SU-DHL-6 (cell line): ENCODE measurements around the gene KIF7.

ENCODE experiments used
- H2AFZ ChIP-seq: fragments of 200-600 bp; sonication (generic); 2 replicates; pipeline ENCODE4 v1.6.1; 2014; ENCODE audit warnings: low read depth, mild to moderate bottlenecking, moderate library complexity, mixed read lengths, antibody characterized with exemption, low read length; ENCODE audit not compliant: severe bottlenecking
- H3F3A ChIP-seq: fragments of 200-600 bp; shearing (Covaris generic); 2 replicates; pipeline ENCODE4 v1.6.0; 2016; ENCODE audit warnings: antibody characterized with exemption, mild to moderate bottlenecking; ENCODE audit not compliant: insufficient read depth
- H3K27ac ChIP-seq: fragments of 200-600 bp; sonication (generic); 2 replicates; pipeline ENCODE4 v1.5.1; 2016; ENCODE audit warnings: low read depth, mild to moderate bottlenecking, low read length, moderate library complexity, mixed read lengths
- H3K27me3 ChIP-seq: fragments of 200-600 bp; sonication (generic), shearing (Covaris generic); 2 replicates; pipeline ENCODE4 v1.6.0; 2014; ENCODE audit warnings: mild to moderate bottlenecking, low read length
- H3K36me3 ChIP-seq: fragments of 200-600 bp; sonication (generic); 2 replicates; pipeline ENCODE4 v1.6.1; 2014; ENCODE audit warnings: mild to moderate bottlenecking, low read length, mixed read lengths
- H3K4me2 ChIP-seq: fragments of 300-600, 200-600 bp; shearing (Covaris generic), sonication (generic); 2 replicates; pipeline ENCODE4 v1.6.0; 2014; ENCODE audit warnings: low read length, low read depth, mild to moderate bottlenecking; ENCODE audit not compliant: poor library complexity, severe bottlenecking
- H3K4me3 ChIP-seq: fragments of 200-600 bp; sonication (generic); 2 replicates; pipeline ENCODE4 v1.5.1; 2014; ENCODE audit warnings: antibody characterized with exemption, low read length, mild to moderate bottlenecking, mixed read lengths; ENCODE audit not compliant: insufficient read depth, poor library complexity, severe bottlenecking
- H3K79me2 ChIP-seq: fragments of 200-600 bp; sonication (generic); 2 replicates; pipeline ENCODE4 v1.6.1; 2014; ENCODE audit warnings: mild to moderate bottlenecking, low read length, moderate library complexity; ENCODE audit not compliant: insufficient read depth
- H3K9ac ChIP-seq: fragments of 200-600 bp; sonication (generic); 2 replicates; pipeline ENCODE4 v1.7.0; 2014; ENCODE audit warnings: mild to moderate bottlenecking, low read length
- H3K9me2 ChIP-seq: fragments of 200-600 bp; sonication (generic); replicated peaks from 2 replicates; pipeline ENCODE4 v1.6.1; 2014; ENCODE audit warnings: low read length; ENCODE audit not compliant: insufficient read depth
- H3K9me3 ChIP-seq: fragments of 200-600 bp; sonication (generic); 2 replicates; pipeline ENCODE4 v1.6.1; 2014; ENCODE audit warnings: low read length, mixed read lengths; ENCODE audit not compliant: insufficient read depth
- H4K20me1 ChIP-seq: fragments of 200-600 bp; sonication (generic); 2 replicates; pipeline ENCODE4 v1.6.1; 2014; ENCODE audit warnings: low read depth, mild to moderate bottlenecking, antibody characterized with exemption, low read length, moderate library complexity, mixed read lengths
- CTCF ChIP-seq: fragments of 200-600 bp; sonication (generic); IDR thresholded peaks from one replicate; pipeline ENCODE4 v1.5.1; 2017; ENCODE audit warnings: antibody characterized with exemption, mild to moderate bottlenecking, low read length, moderate library complexity; ENCODE audit not compliant: insufficient read depth, poor library complexity, severe bottlenecking
- EZH2phosphoT487 ChIP-seq: fragments of 200-600 bp; sonication (generic), shearing (Covaris generic); conservative IDR thresholded peaks from 2 replicates; pipeline ENCODE4 v1.6.1; 2018; ENCODE audit warnings: mild to moderate bottlenecking, antibody characterized with exemption, low read length, moderate library complexity, mixed read lengths

The KIF7 gene

GRCh38 chr15:89633585-89633984 is 21.7 kb downstream of the KIF7 start:
- Histone ChIP-seq H3K27me3 (no peaks in the 10 kb centered on the region), H3K9ac (no peak overlapping the region), H2AFZ (no peak overlapping the region), H3K36me3 (no peaks in the 10 kb centered on the region), H3K27ac (no peak overlapping the region), H3K4me2 (no peak overlapping the region), H3K9me2 (no peaks in the 10 kb centered on the region), H3K9me3 (no peaks in the 10 kb centered on the region), H4K20me1 (no peaks in the 10 kb centered on the region), H3F3A (no peaks in the 10 kb centered on the region), H3K79me2 (no peaks in the 10 kb centered on the region), H3K4me3 (no peak overlapping the region)
- no peak for TF ChIP-seq CTCF
- no peak for TF ChIP-seq EZH2phosphoT487

GRCh38 chr15:89632563-89633430 is 22.5 kb downstream of the KIF7 start:
- Histone ChIP-seq H3K9ac (no peak overlapping the region), H4K20me1 (no peaks in the 10 kb centered on the region), H2AFZ (no peak overlapping the region), H3K36me3 (no peaks in the 10 kb centered on the region), H3K4me3 (no peak overlapping the region), H3K79me2 (no peaks in the 10 kb centered on the region), H3K9me2 (no peaks in the 10 kb centered on the region), H3K27me3 (no peaks in the 10 kb centered on the region), H3K9me3 (no peaks in the 10 kb centered on the region), H3F3A (no peaks in the 10 kb centered on the region), H3K4me2 (no peak overlapping the region), H3K27ac (no peak overlapping the region)
- TF ChIP-seq EZH2phosphoT487, result no peak
- no peak for TF ChIP-seq CTCF

GRCh38 chr15:89631902-89632264 is 23.4 kb downstream of the KIF7 start:
- H2AFZ ChIP-seq, result no peak overlapping the region
- no peaks in the 10 kb centered on the region for H3K27me3 ChIP-seq
- no peak overlapping the region for H3K9ac ChIP-seq
- H3K9me2 ChIP-seq, result no peaks in the 10 kb centered on the region
- no peak overlapping the region for H3K27ac ChIP-seq
- no peak for TF ChIP-seq EZH2phosphoT487
- TF ChIP-seq CTCF, result no peak
- no peak overlapping the region for H3K4me3 ChIP-seq
- no peaks in the 10 kb centered on the region for H3F3A ChIP-seq
- H3K4me2 ChIP-seq, result no peak overlapping the region
- no peaks in the 10 kb centered on the region for H3K9me3 ChIP-seq
- H3K36me3 ChIP-seq, result no peaks in the 10 kb centered on the region
- H3K79me2 ChIP-seq, result no peaks in the 10 kb centered on the region
- no peaks in the 10 kb centered on the region for H4K20me1 ChIP-seq
